NCI-H1092 treated with DMSO at 0.1 percent for 48 hours (cell line): ENCODE data around the gene FDXR.

Experiments
- DNase-seq: peaks from one replicate; lab custom pipeline; 2025; lab: John Stamatoyannopoulos, UW

The FDXR gene

DNA sequence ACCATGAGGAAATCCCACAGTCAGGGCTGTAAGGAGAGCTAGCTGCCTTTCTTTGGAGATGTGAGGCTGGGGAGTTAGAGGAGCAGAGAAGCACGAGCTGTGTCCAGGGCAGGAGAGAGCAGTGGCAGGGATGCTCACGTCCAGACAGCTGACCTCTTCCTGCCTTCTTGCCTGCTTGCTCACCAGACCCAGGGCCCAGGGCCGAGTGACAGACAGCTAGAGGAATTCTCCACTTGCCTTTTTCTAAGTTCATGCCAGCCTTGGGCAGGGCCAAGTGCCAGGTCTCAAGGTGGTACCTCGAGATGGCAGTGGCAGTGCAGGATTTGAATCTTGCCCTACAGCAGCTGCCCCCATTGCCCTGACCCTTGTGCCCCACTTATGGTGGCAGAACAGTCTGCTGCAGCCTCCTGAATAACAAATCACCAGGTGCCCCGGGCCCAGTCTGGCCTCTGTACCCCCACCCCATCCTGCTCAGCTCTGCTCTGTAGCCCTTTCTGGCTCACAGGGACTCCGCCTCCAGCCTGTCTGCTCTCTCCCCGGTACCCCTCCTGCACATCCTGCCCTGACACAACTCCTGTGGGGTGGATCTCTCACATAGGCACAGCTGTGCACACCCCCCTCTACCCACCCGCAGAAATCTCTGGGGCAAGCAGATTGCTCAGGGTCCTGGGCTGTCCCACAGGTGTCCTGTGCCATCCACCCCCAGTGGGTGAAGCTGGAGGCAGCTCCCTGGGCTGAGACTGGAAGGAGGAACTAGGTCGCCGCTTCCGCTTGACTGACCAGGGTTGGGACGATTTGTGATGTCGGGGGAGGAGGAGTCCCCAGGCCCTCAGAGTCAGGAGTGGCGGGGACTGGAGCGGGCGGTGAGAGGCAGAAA lies 39.1 kb downstream of the FDXR start:
- DNase-seq = no peak

DNA sequence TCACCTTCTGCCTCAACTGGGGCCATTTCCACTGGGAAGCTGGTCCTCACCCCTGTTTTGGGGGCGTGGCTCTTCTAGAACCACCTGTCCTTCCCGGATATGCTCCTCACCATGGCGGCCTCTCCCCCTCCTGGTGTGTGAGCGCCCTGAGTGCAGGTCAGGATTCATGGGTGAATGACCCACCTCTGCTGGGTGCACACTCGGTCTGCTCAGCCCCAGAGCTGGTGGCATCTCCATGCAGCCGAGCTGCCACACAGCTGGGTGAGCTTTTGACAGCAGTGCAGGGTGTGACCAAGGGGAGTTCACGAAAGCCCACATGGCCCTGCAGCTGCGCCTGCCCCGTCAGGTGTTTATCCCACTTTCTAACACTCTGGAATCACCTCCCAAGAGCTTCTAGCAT lies 40.4 kb downstream of the FDXR start:
- DNase-seq = no peak

GRCh38 chr17:74831444-74832146 lies 41.2 kb downstream of the FDXR start:
- DNase-seq = no peak

DNA sequence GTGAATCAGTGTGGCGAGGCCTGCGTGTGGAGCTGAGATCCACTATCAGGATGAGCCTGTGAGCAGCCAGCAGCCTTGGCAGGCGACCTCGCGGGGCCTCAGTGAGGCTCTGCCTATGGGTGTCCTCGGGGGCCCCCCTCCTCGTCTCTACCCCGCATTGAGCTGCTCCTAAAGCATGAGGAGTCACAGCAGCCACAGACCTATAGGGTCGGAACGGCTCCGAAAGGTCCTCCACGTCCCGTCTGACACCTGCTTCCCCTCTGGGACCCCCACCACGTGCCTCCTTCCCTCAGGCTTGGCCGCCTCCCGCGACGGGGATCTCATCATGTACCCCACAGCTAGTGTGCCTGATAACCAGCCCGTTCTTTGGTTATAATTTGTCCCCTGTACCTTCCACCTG lies 41.9 kb downstream of the FDXR start:
- DNase-seq = no peak

GRCh38 chr17:74827800-74828199 lies 45.0 kb downstream of the FDXR start:
- no peak for DNase-seq

- DNase-seq = no peak
Measured at GRCh38 chr17:74825952-74826719, 46.7 kb downstream of the FDXR start.

DNA sequence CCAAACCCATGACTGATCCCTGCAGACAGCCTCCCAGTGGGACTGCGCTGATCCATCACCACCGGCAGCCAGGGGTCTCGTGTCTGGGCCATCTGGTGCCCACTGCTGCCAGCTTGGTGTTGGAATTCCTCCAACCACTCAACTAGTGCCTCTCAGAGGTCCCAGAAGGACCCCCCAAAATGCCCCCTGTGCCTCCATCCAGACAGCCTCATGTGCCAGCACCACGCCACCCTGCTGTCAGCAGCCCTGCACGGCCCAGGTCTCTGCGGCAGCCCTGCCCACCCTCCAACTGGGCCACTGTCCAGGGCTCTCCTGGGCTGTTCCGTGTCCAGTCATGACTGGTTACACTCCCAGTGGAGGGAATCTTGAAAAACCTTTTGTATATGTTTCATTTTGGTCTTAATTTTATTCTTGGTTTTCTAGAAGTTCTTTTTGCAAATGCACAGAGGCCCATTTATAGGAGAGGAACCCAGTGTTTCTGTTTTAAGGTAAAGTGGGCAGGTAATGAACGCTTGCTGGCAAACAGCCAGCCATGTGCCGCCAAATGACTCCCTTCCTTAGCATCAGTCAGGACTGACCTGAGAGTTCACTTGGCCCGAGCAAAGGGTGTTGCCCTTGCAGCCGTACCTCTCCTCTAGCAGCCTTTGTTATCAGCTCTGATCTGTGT lies 47.7 kb downstream of the FDXR start:
- no peak for DNase-seq

- no peak for DNase-seq
Measured at GRCh38 chr17:74822939-74823367, 49.8 kb downstream of the FDXR start.

- DNase-seq = peak; percentile 3
Measured at GRCh38 chr17:74822335-74822938, 50.4 kb downstream of the FDXR start.

DNA sequence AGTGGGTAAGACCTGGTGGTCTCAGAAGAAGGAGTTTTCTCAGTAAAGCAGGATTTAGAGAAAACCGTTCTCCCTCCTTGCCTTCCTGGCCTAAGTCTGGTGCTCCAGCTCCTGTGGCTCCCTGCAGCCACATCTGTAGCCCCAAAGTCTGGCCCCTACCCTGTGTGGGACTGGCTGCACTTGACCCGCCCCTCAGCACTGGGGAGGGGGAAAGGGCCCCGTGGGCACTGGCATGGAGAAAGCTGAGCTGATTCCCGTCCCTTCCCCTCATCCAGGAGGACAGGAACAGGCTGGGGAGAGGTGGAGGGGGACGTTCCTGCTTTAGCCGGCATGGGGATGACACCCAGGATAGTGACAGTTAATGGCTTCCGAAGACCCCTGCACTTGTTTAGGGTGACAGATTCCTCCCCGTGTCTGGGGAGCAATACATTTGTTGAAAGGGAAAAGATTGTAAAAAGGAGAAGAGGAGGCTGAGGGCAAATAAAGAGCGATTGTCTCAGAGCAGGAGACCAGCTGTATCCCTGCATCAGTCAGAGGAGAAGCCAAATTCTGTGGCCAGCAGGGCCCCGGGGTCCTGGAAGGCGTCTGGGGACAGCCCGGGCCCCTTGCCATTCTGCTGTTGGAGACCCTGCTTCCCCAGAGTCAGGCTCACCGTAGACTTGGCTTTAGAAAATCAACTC lies 51.0 kb downstream of the FDXR start:
- no peak for DNase-seq

DNA sequence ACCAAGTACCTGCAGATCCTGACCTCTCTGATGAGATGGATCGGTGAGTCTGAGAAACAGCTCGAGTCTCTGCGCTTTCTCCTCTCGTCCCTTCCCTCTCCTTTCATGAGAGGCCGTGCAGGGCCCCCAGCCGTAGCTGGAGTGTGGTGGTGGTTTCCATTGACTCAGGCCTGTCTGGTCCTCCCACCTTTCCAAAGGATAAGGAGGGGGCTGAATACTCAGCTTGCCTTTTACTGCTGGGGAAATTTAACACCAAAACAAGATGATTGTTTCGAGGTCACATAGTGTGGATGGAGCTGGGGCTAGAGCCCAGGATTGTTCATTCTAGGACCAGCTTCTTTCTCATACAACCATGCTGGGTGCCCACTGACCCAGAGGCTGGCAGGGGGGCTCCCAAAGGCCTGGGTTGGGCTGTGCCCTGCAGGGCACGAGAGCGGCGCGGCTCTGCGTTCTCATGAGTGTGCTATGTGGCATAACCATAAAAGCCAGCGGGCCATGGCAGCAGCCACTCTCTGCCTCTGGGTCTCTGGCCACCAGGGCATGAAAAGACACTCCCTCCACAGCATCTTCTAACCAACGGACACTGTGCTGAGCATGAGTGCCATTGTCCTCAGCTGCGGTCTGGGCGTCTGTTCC lies 52.9 kb downstream of the FDXR start:
- no peak for DNase-seq

- no peak for DNase-seq
Measured at GRCh38 chr17:74818291-74818938, 54.4 kb downstream of the FDXR start.

GRCh38 chr17:74816905-74817620 lies 55.7 kb downstream of the FDXR start:
- DNase-seq = no peak

DNA sequence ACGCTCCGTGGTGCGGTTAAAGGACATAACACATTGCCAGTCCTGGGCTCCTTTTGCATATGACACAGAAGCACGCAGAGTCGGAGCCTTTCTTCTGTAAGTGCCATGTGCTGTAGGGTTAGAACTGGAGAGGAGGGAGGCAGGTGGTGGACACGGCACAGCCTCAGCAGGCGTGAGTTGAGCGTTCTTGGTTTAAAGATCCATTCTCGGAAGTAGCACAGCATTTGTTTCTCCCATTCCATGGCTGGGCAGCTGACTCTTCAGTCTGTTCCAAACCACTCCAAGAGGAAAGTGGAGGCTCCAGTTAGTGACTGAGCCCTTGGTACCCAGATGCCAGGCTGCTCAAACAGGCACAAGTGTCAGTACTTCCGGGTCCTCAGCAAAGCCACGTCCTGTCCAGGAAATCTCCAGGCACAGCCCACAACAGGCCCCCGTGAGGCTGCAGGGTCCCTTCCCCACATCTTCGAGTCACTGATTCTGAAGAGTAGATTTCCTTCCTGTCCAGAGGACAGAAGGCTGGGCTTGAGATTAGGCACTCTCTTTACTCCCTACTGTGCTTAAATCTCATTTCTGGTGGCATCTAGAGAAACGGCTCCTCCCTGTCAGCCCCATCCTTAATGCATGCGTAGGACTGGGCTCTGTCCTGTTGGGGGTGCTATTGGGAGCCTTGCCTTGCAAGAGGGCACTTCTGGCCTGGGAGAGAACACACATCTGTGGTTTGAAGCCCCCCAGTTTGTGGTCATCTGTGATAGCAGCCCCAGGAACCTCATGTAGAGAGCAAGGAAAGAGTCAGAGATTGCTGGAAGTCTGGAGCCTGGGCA lies 57.0 kb downstream of the FDXR start:
- DNase-seq = no peak

DNA sequence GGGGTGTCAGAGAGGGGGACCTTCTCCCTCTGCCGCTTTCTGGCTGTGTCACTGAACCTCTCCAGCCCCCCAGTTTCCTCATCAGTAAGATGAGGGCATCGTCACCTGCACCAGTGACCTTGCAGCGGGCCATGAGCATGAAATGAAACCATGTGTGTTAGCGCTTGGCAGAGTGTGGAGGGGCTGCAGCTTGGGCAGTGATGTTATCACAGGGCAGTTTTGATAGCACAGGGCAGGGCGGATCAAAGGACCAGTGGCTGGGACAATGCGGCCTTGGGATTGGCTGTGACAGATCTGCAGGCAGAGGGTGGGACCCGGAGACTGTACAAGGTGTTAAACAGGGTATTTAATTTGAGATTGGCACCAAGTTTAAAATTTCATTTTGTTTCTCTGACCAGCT lies 57.7 kb downstream of the FDXR start:
- DNase-seq = no peak

GRCh38 chr17:74814453-74814852 lies 58.3 kb downstream of the FDXR start:
- DNase-seq = no peak
